ENCODE results near the gene KRTAP5-7.
"Not testable (repeated sequence)": the region's sequence is repeated elsewhere in the genome, so short reads cannot be mapped to it uniquely, and the experiment has no call there.

Gene KRTAP5-7

GRCh38 chr11:71556018-71556417 lies 29.0 kb downstream of the KRTAP5-7 start:
- in situ Hi-C loops (cut with MboI; ENCODE audit: low sequenced_read_pairs), result no loop called here

GRCh38 chr11:71557257-71557656 lies 30.2 kb downstream of the KRTAP5-7 start:
- in situ Hi-C loops (cut with MboI; ENCODE audit: low sequenced_read_pairs), result no loop called here

GRCh38 chr11:71558996-71559395 lies 31.9 kb downstream of the KRTAP5-7 start:
- in situ Hi-C loops (cut with MboI; ENCODE audit: low sequenced_read_pairs), result no loop called here

GRCh38 chr11:71562120-71562519 lies 35.1 kb downstream of the KRTAP5-7 start:
- in situ Hi-C loops (cut with MboI; ENCODE audit: low sequenced_read_pairs), result no loop called here

GRCh38 chr11:71563406-71563805 lies 36.3 kb downstream of the KRTAP5-7 start:
- in situ Hi-C loops (cut with MboI; ENCODE audit: low sequenced_read_pairs), result no loop called here

- in situ Hi-C loops (cut with MboI; ENCODE audit: low sequenced_read_pairs), result no loop called here
Measured at GRCh38 chr11:71564430-71564829, 37.4 kb downstream of the KRTAP5-7 start.

- in situ Hi-C loops (cut with MboI; ENCODE audit: low sequenced_read_pairs), result no loop called here
Measured at GRCh38 chr11:71565263-71565662, 38.2 kb downstream of the KRTAP5-7 start, which contains the start of gene KRTAP5-10. Gene KRTAP5-10, plus strand, starts transcription at chr11:71565563. Its CDS starts 25 bp downstream, at chr11:71565588.

- in situ Hi-C loops (cut with MboI; ENCODE audit: low sequenced_read_pairs), result no loop called here
Measured at GRCh38 chr11:71566081-71566620, 39.1 kb downstream of the KRTAP5-7 start.

GRCh38 chr11:71566626-71567599 lies 39.8 kb downstream of the KRTAP5-7 start:
- in situ Hi-C loops (cut with MboI; ENCODE audit: low sequenced_read_pairs), result not testable (repeated sequence)

- in situ Hi-C loops (cut with MboI; ENCODE audit: low sequenced_read_pairs), result not testable (repeated sequence)
Measured at GRCh38 chr11:71567633-71568032, 40.6 kb downstream of the KRTAP5-7 start.

- in situ Hi-C loops (cut with MboI; ENCODE audit: low sequenced_read_pairs), result no loop called here
Measured at GRCh38 chr11:71568704-71569349, 41.8 kb downstream of the KRTAP5-7 start.

GRCh38 chr11:71571101-71571850 lies 44.2 kb downstream of the KRTAP5-7 start:
- in situ Hi-C loops (cut with MboI; ENCODE audit: low sequenced_read_pairs), result not testable (repeated sequence)

GRCh38 chr11:71572811-71573210 lies 45.7 kb downstream of the KRTAP5-7 start:
- in situ Hi-C loops (cut with MboI; ENCODE audit: low sequenced_read_pairs), result no loop called here

GRCh38 chr11:71574418-71574817 lies 47.4 kb downstream of the KRTAP5-7 start:
- in situ Hi-C loops (cut with MboI; ENCODE audit: low sequenced_read_pairs), result no loop called here

GRCh38 chr11:71575723-71576424 lies 48.8 kb downstream of the KRTAP5-7 start:
- in situ Hi-C loops (cut with MboI; ENCODE audit: low sequenced_read_pairs), result no loop called here

GRCh38 chr11:71576688-71577465 lies 49.8 kb downstream of the KRTAP5-7 start:
- in situ Hi-C loops (cut with MboI; ENCODE audit: low sequenced_read_pairs), result not testable (repeated sequence)

GRCh38 chr11:71577469-71578004 lies 50.5 kb downstream of the KRTAP5-7 start:
- in situ Hi-C loops (cut with MboI; ENCODE audit: low sequenced_read_pairs), result no loop called here

All from HL-60/S4 treated with phorbol 12-myristate 13-acetate at 8.2 ng/mL for 4 days and 3 days (cell line).